Measurements from ENCODE around the gene SEC14L6.

DNA sequence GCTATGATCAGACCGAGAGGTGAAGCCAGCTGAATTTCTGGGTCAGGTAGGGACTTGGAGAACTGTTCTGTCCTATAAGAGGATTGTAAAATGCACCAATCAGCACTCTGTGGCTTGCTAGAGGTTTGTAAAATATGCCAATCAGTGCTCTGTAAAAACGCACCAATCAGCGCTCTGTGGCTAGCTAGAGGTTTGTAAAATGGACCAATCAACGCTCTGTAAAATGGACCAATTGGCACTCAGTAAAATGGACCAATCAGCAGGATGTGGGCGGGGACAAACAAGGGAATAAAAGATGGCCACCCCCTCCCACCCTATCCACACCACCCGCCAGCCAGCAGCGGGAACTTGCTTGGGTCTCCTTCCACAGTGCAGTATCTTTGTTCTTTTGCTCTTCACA, 34.6 kb downstream of the SEC14L6 start:
- TF ChIP-seq, protein P1, sequence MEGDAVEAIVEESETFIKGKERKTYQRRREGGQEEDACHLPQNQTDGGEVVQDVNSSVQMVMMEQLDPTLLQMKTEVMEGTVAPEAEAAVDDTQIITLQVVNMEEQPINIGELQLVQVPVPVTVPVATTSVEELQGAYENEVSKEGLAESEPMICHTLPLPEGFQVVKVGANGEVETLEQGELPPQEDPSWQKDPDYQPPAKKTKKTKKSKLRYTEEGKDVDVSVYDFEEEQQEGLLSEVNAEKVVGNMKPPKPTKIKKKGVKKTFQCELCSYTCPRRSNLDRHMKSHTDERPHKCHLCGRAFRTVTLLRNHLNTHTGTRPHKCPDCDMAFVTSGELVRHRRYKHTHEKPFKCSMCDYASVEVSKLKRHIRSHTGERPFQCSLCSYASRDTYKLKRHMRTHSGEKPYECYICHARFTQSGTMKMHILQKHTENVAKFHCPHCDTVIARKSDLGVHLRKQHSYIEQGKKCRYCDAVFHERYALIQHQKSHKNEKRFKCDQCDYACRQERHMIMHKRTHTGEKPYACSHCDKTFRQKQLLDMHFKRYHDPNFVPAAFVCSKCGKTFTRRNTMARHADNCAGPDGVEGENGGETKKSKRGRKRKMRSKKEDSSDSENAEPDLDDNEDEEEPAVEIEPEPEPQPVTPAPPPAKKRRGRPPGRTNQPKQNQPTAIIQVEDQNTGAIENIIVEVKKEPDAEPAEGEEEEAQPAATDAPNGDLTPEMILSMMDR (IDR thresholded peaks at IDR 0.05; ENCODE audit: borderline replicate concordance, extremely low read depth, low read length, poor library complexity, severe bottlenecking): no peak
- TF ChIP-seq EZH2 (IDR thresholded peaks at IDR 0.05; ENCODE audit: borderline replicate concordance, low read depth, low read length, severe bottlenecking): no peak

Measured in DND-41 (cell line).